DMS79 (cell line): ENCODE data around the gene DUSP6.

ENCODE experiments used
- DNase-seq: peaks from one replicate; lab custom pipeline; 2025; lab: John Stamatoyannopoulos, UW

The DUSP6 gene

GRCh38 chr12:89352492-89353187, at the start of gene DUSP6:
Gene DUSP6 (minus strand): TSS chr12:89352501. CDS start chr12:89352039, 462 bp downstream.
- DNase-seq: peak; percentile 97

- no peak for DNase-seq
Measured at GRCh38 chr12:89401433-89402058, 49.2 kb upstream of the DUSP6 start.

GRCh38 chr12:89400415-89400814, 48.1 kb upstream of the DUSP6 start:
- DNase-seq: no peak

- DNase-seq: no peak
Measured at GRCh38 chr12:89395712-89396111, 43.4 kb upstream of the DUSP6 start.

- DNase-seq: no peak
Measured at GRCh38 chr12:89393551-89394121, 41.3 kb upstream of the DUSP6 start.

GRCh38 chr12:89392391-89392790, 40.1 kb upstream of the DUSP6 start:
- no peak for DNase-seq

GRCh38 chr12:89391726-89392336, 39.5 kb upstream of the DUSP6 start:
- no peak for DNase-seq

GRCh38 chr12:89390802-89391673, 38.7 kb upstream of the DUSP6 start:
- DNase-seq: no peak

GRCh38 chr12:89389755-89390661, 37.7 kb upstream of the DUSP6 start:
- no peak for DNase-seq

GRCh38 chr12:89386138-89386537, 33.8 kb upstream of the DUSP6 start:
- DNase-seq: no peak

- no peak for DNase-seq
Measured at GRCh38 chr12:89384807-89385206, 32.5 kb upstream of the DUSP6 start.

- no peak for DNase-seq
Measured at GRCh38 chr12:89384050-89384758, 31.9 kb upstream of the DUSP6 start.

GRCh38 chr12:89383235-89384049, 31.1 kb upstream of the DUSP6 start:
- no peak for DNase-seq

GRCh38 chr12:89382328-89382727, 30.0 kb upstream of the DUSP6 start:
- DNase-seq: no peak

GRCh38 chr12:89379839-89380467, 27.7 kb upstream of the DUSP6 start:
- DNase-seq: no peak

GRCh38 chr12:89379148-89379838, 27.0 kb upstream of the DUSP6 start:
- no peak for DNase-seq

- no peak for DNase-seq
Measured at GRCh38 chr12:89376844-89377243, 24.5 kb upstream of the DUSP6 start.

- DNase-seq: no peak
Measured at GRCh38 chr12:89376202-89376529, 23.9 kb upstream of the DUSP6 start.
